CD14-positive monocyte (primary cell): ENCODE data around the gene WNT11. TPM values are rescaled to one million over a fixed set of nuclear protein-coding genes. Genes with fewer than 3 reads are reported as not detected.

Source experiments
- DNase-seq, 3 donors: peaks; one replicate each; pipeline ENCODE4 v3.0.0-alpha.2; 2011 to 2022
- H2AFZ ChIP-seq: 2 replicates; pipeline ENCODE4 v1.6.0; 2012; ENCODE audit warnings: mild to moderate bottlenecking, low read depth, low read length, inconsistent platforms; ENCODE audit not compliant: insufficient read depth, poor library complexity, severe bottlenecking
- H3K27ac ChIP-seq, 2 donors: 1 replicate in 1 of 2; 2 replicates in 1 of 2; pipeline ENCODE4 v1.5.1; 2012 to 2013; ENCODE audit warnings: low read length in 2 of 2, control low read depth in 1 of 2, inconsistent platforms in 1 of 2, low read depth in 1 of 2, mild to moderate bottlenecking in 1 of 2
- H3K27me3 ChIP-seq, 2 donors: one replicate each; pipeline versions ENCODE4 v1.6.0 to v1.6.1; 2011 to 2013; ENCODE audit warnings: low read length in 2 of 2; ENCODE audit not compliant: control insufficient read depth in 2 of 2, insufficient read depth in 2 of 2
- H3K36me3 ChIP-seq, 2 donors: replicated peaks in 1 of 2; 1 replicate in 1 of 2; 2 replicates in 1 of 2; pipeline versions ENCODE4 v1.5.1 to v1.6.1; 2012 to 2013; ENCODE audit warnings: low read length in 2 of 2, control low read depth in 1 of 2, inconsistent platforms in 1 of 2, mild to moderate bottlenecking in 1 of 2; ENCODE audit not compliant: insufficient read depth in 2 of 2, control insufficient read depth in 1 of 2
- H3K4me1 ChIP-seq, 2 donors: 1 replicate in 1 of 2; 2 replicates in 1 of 2; pipeline versions ENCODE4 v1.5.1 to v1.6.1; 2012 to 2013; ENCODE audit warnings: low read length in 2 of 2, control low read depth in 1 of 2, inconsistent platforms in 1 of 2, mild to moderate bottlenecking in 1 of 2, moderate library complexity in 1 of 2; ENCODE audit not compliant: insufficient read depth in 2 of 2, control insufficient read depth in 1 of 2
- H3K4me2 ChIP-seq: replicated peaks from 2 replicates; pipeline ENCODE3; 2012; ENCODE audit warnings: low read length, moderate library complexity, mild to moderate bottlenecking; ENCODE audit not compliant: poor library complexity, severe bottlenecking; ENCODE audit errors: extremely low read depth
- H3K4me3 ChIP-seq, 3 experiments: fragments of 200-600 bp in 1 of 3; sonication (generic) in 1 of 3; replicated peaks in 1 of 3; 1 replicate in 2 of 3; 2 replicates in 1 of 3; pipeline ENCODE4 v1.5.1; 2011 to 2013; ENCODE audit warnings: low read length in 3 of 3, mild to moderate bottlenecking in 3 of 3, control low read depth in 2 of 3, low read depth in 2 of 3, inconsistent platforms in 1 of 3, moderate library complexity in 1 of 3
- H3K79me2 ChIP-seq: 2 replicates; pipeline ENCODE4 v1.6.0; 2012; ENCODE audit warnings: mild to moderate bottlenecking, control low read depth, inconsistent platforms, low read length, moderate library complexity; ENCODE audit not compliant: insufficient read depth
- H3K9ac ChIP-seq: 2 replicates; pipeline ENCODE4 v1.6.0; 2017; ENCODE audit warnings: low read length, mild to moderate bottlenecking; ENCODE audit not compliant: insufficient read depth, poor library complexity, severe bottlenecking
- H3K9me3 ChIP-seq, 2 donors: replicated peaks in 1 of 2; 1 replicate in 1 of 2; 2 replicates in 1 of 2; pipeline versions ENCODE4 v1.5.1 to v1.6.1; 2012 to 2013; ENCODE audit warnings: low read length in 2 of 2, control low read depth in 1 of 2; ENCODE audit not compliant: control insufficient read depth in 1 of 2, insufficient read depth in 1 of 2
- H4K20me1 ChIP-seq: 2 replicates; pipeline ENCODE4 v1.6.0; 2012; ENCODE audit warnings: mild to moderate bottlenecking, low read length, control low read depth, moderate library complexity; ENCODE audit not compliant: insufficient read depth
- H3K27ac Mint-ChIP-seq, 7 donors: one replicate each; pipeline ENCODE4 v1.8.0; 2020; ENCODE audit warnings: mild to moderate bottlenecking in 7 of 7, mixed read lengths in 7 of 7, moderate library complexity in 6 of 7, inconsistent platforms in 2 of 7
- H3K27me3 Mint-ChIP-seq, 3 donors: one replicate each; pipeline ENCODE4 v1.8.0; 2021 to 2022; ENCODE audit warnings: low read depth in 3 of 3, mild to moderate bottlenecking in 3 of 3, mixed read lengths in 3 of 3, moderate library complexity in 3 of 3, inconsistent platforms in 1 of 3
- H3K36me3 Mint-ChIP-seq, 2 donors: one replicate each; pipeline ENCODE4 v1.8.0; 2020; ENCODE audit warnings: mixed read lengths in 2 of 2, inconsistent platforms in 1 of 2, mild to moderate bottlenecking in 1 of 2
- H3K4me1 Mint-ChIP-seq: one replicate; pipeline ENCODE4 v1.8.0; 2020; ENCODE audit warnings: mild to moderate bottlenecking, mixed read lengths
- H3K4me3 Mint-ChIP-seq, 2 donors: one replicate each; pipeline ENCODE4 v1.8.0; 2020; ENCODE audit warnings: mild to moderate bottlenecking in 2 of 2, mixed read lengths in 2 of 2, moderate library complexity in 1 of 2
- H3K9me3 Mint-ChIP-seq, 7 donors: one replicate each; pipeline ENCODE4 v1.8.0; 2020 to 2022; ENCODE audit warnings: mixed read lengths in 7 of 7, mild to moderate bottlenecking in 6 of 7, moderate library complexity in 6 of 7, inconsistent platforms in 2 of 7
- WGBS: methylation state at CpG from one replicate; pipeline ENCODE4 v1.1.5; 2013; ENCODE audit warnings: missing lambda C conversion rate; ENCODE audit not compliant: insufficient coverage; 5-methylcytosine and 5-hydroxymethylcytosine counted together
- intact Hi-C, 2 donors: fragments of 100-400 bp; cut with micrococcal nuclease; formaldehyde crosslinking; loops; one replicate each; pipeline versions ENCODE4 v1.15.0 to v1.15.1; 2023
- polyA plus RNA-seq, 3 donors: library from polyadenylated mRNA; depleted of rRNA in 1 of 3; unstranded in 2 of 3; stranded (reverse) in 1 of 3; fragments of 300-500 nt in 2 of 3; fragments of >200 nt in 1 of 3; fragmentation: Illumina TruSeq in 2 of 3; gene quantifications; 1 replicate in 2 of 3; 2 replicates in 1 of 3; pipeline ENCODE4 v1.2.3, GENCODE V29; 2012 to 2021
- TF ChIP-seq, protein P1 (sequence below): fragments of 200-600 bp; IDR thresholded peaks from one replicate; pipeline ENCODE4 v1.8.0; 2022; ENCODE audit warnings: antibody characterized with exemption, mild to moderate bottlenecking

The WNT11 gene
- polyA plus RNA-seq, 3 donors: 0.09 to 0.24 (median 0.21) TPM

GRCh38 chr11:76147106-76147740 lies 59.1 kb downstream of the WNT11 start:
- no peak overlapping the region for H3K4me3 Mint-ChIP-seq
- Histone ChIP-seq H2AFZ (no peak overlapping the region), H3K9me3 (no peaks in the 10 kb centered on the region), H3K4me3 (no peak overlapping the region), H3K27me3 (no peaks in the 10 kb centered on the region), H3K36me3 (peaks cover 8 to 21% of the 10 kb centered on the region in 2 donors), H3K4me2 (no peak overlapping the region), H3K9ac (no peak overlapping the region), H4K20me1 (no peaks in the 10 kb centered on the region), H3K4me1 (peaks cover under 1 to 5% of the 10 kb centered on the region in 2 donors), H3K79me2 (no peaks in the 10 kb centered on the region), H3K27ac (no peak overlapping the region)
- peaks cover 0 to 2% (median 0%) of the 10 kb centered on the region in 7 donors for H3K9me3 Mint-ChIP-seq
- H3K27me3 Mint-ChIP-seq: peaks cover 2 to 5% (median 4%) of the 10 kb centered on the region in 3 donors
- TF ChIP-seq, protein P1, sequence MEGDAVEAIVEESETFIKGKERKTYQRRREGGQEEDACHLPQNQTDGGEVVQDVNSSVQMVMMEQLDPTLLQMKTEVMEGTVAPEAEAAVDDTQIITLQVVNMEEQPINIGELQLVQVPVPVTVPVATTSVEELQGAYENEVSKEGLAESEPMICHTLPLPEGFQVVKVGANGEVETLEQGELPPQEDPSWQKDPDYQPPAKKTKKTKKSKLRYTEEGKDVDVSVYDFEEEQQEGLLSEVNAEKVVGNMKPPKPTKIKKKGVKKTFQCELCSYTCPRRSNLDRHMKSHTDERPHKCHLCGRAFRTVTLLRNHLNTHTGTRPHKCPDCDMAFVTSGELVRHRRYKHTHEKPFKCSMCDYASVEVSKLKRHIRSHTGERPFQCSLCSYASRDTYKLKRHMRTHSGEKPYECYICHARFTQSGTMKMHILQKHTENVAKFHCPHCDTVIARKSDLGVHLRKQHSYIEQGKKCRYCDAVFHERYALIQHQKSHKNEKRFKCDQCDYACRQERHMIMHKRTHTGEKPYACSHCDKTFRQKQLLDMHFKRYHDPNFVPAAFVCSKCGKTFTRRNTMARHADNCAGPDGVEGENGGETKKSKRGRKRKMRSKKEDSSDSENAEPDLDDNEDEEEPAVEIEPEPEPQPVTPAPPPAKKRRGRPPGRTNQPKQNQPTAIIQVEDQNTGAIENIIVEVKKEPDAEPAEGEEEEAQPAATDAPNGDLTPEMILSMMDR: no peak
- intact Hi-C loops: no loop called here
- H3K27ac Mint-ChIP-seq: no peak overlapping the region
- DNase-seq: no peak
- 99% methylated on average over 11 of the region's 14 CpGs for WGBS
- H3K36me3 Mint-ChIP-seq: peaks cover 8 to 11% of the 10 kb centered on the region in 2 donors
- peaks cover 6% of the 10 kb centered on the region for H3K4me1 Mint-ChIP-seq

DNA sequence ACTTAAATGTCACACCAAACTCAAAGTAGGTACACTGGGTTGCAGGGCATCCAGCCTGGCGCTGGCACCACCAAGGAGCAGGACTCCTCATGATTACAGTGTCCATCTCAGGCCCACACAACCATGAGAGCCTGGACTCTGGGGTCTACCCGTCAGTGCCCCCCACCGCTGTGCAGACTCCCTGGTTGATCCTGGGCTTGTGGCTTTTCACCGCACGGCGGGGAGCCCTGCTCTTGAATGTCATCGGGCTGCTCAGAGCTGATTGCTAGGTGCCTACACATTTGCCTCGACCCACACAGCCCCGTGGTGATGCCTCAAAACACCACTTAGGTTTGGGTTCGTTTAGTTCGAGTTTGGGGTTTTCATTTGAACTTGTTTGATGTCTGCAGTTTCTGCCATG lies 63.0 kb downstream of the WNT11 start:
- peaks cover 28 to 47% of the 10 kb centered on the region in 2 donors for H3K36me3 ChIP-seq
- H3K4me2 ChIP-seq: no peak overlapping the region
- no peak overlapping the region for H3K9ac ChIP-seq
- H3K79me2 ChIP-seq: no peaks in the 10 kb centered on the region
- WGBS: 98% methylated on average over 10 of the region's 11 CpGs
- no peak overlapping the region for H2AFZ ChIP-seq
- Mint-ChIP-seq H3K4me3 (no peak overlapping the region), H3K27me3 (no peaks in the 10 kb centered on the region), H3K36me3 (peaks cover 29 to 32% of the 10 kb centered on the region in 2 donors), H3K4me1 (peaks cover 16% of the 10 kb centered on the region), H3K9me3 (peaks cover 0 to 2% (median 0%) of the 10 kb centered on the region in 7 donors), H3K27ac (no peak overlapping the region)
- H4K20me1 ChIP-seq: peaks cover 12% of the 10 kb centered on the region
- H3K9me3 ChIP-seq: no peaks in the 10 kb centered on the region
- DNase-seq: no peak
- intact Hi-C loops: no loop called here
- no peak overlapping the region for H3K27ac ChIP-seq
- H3K27me3 ChIP-seq: no peaks in the 10 kb centered on the region
- no peak overlapping the region for H3K4me3 ChIP-seq
- H3K4me1 ChIP-seq: peaks cover 12 to 13% of the 10 kb centered on the region in 2 donors
- TF ChIP-seq, protein P1: no peak
